SH-SY5Y (cell line): ENCODE results near the gene LETM1.

ENCODE experiments used
- GATA2 ChIP-seq: IDR thresholded peaks from 2 replicates; pipeline ENCODE4 v1.6.1; 2011; ENCODE audit warnings: mild to moderate bottlenecking, low read depth, low read length
- GATA3 ChIP-seq: IDR thresholded peaks from 2 replicates; pipeline ENCODE4 v1.6.1; 2011; ENCODE audit warnings: low read depth, mild to moderate bottlenecking, low read length, moderate library complexity

DNA sequence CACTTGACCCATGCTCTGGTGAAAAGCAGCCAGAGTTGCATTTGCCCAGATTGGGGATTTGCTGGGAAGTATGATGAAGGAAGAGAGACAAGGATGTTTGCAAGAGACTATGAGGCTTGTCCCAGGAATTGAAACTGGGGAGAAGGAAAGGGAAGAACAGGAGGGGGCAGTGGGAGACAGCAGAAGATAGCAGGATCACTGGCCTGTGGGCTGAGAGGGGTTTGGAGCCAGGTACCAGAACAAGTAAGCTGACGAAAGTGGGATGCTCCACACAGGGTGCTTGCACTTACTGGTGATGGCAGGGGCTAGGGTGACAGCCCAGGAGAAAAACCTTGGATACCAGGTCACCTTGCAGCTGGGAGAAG, 3.4 kb upstream of the LETM1 start:
- TF ChIP-seq GATA3 (no peak), GATA2 (no peak)
